Amygdala (tissue), 56 donors: ENCODE results near the gene LRG1.
"Not testable (repeated sequence)": the region's sequence is repeated elsewhere in the genome, so short reads cannot be mapped to it uniquely, and the experiment has no call there.

Source experiments
- DNase-seq, 56 donors: peaks; one replicate each; lab custom pipeline; 2025; lab: John Stamatoyannopoulos, UW

The LRG1 gene

GRCh38 chr19:4553775-4554174 is 13.9 kb upstream of the LRG1 start:
- no peak for DNase-seq

GRCh38 chr19:4553092-4553695 is 13.4 kb upstream of the LRG1 start:
- no peak for DNase-seq

GRCh38 chr19:4552525-4552819 is 12.6 kb upstream of the LRG1 start:
- DNase-seq: no peak

GRCh38 chr19:4550479-4551050 is 10.7 kb upstream of the LRG1 start:
- no peak for DNase-seq

- no peak for DNase-seq
These were observed 10.2 kb upstream of the LRG1 start for GRCh38 chr19:4550018-4550417.

GRCh38 chr19:4548238-4548584 is 8.4 kb upstream of the LRG1 start:
- DNase-seq: no peak

- no peak for DNase-seq
These were observed 7.7 kb upstream of the LRG1 start for GRCh38 chr19:4547303-4548237.

- DNase-seq: no peak
These were observed 4.2 kb upstream of the LRG1 start for GRCh38 chr19:4543842-4544647.

- no peak for DNase-seq
These were observed 3.3 kb upstream of the LRG1 start for GRCh38 chr19:4542896-4543841.

- not testable (repeated sequence) for DNase-seq
These were observed 1.9 kb upstream of the LRG1 start for GRCh38 chr19:4541806-4542145.

GRCh38 chr19:4541114-4541805 is 1.4 kb upstream of the LRG1 start:
- no peak for DNase-seq

- DNase-seq: no peak
These were observed 605 bp downstream of the LRG1 start for GRCh38 chr19:4539169-4539692.

- no peak for DNase-seq
These were observed 1.3 kb downstream of the LRG1 start for GRCh38 chr19:4538601-4538954.

GRCh38 chr19:4537953-4538600 is 1.8 kb downstream of the LRG1 start:
- DNase-seq: no peak

- no peak for DNase-seq
These were observed 3.0 kb downstream of the LRG1 start for GRCh38 chr19:4536798-4537197.

GRCh38 chr19:4534836-4535658 is 4.8 kb downstream of the LRG1 start, which contains the start of gene PLIN5:
PLIN5 (minus strand) TSS chr19:4535224; CDS start chr19:4534074, 1,150 bp downstream.
- DNase-seq: peak in 54 of 56 donors; percentile 6 to 94 (median 44)

- no peak for DNase-seq
These were observed 5.9 kb downstream of the LRG1 start for GRCh38 chr19:4533835-4534424.
